ENCODE results near the gene ADSS1.

GRCh38 chr14:104691546-104692260 is 32.3 kb upstream of the ADSS1 start:
- TF ChIP-seq, protein P1, sequence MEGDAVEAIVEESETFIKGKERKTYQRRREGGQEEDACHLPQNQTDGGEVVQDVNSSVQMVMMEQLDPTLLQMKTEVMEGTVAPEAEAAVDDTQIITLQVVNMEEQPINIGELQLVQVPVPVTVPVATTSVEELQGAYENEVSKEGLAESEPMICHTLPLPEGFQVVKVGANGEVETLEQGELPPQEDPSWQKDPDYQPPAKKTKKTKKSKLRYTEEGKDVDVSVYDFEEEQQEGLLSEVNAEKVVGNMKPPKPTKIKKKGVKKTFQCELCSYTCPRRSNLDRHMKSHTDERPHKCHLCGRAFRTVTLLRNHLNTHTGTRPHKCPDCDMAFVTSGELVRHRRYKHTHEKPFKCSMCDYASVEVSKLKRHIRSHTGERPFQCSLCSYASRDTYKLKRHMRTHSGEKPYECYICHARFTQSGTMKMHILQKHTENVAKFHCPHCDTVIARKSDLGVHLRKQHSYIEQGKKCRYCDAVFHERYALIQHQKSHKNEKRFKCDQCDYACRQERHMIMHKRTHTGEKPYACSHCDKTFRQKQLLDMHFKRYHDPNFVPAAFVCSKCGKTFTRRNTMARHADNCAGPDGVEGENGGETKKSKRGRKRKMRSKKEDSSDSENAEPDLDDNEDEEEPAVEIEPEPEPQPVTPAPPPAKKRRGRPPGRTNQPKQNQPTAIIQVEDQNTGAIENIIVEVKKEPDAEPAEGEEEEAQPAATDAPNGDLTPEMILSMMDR (IDR thresholded peaks at IDR 0.05) = no peak
- TF ChIP-seq EP300 (IDR thresholded peaks at IDR 0.05) (no peak), POLR2A (IDR thresholded peaks at IDR 0.05) (no peak)
